SKM-1 treated with dmso at 0.1 percent for 144 hours (cell line): Measurements from ENCODE around the gene MACF1.

Experiments
- DNase-seq: peaks from one replicate; lab custom pipeline; 2025; ENCODE audit not compliant: unreplicated experiment; lab: John Stamatoyannopoulos, UW

MACF1 gene

DNA sequence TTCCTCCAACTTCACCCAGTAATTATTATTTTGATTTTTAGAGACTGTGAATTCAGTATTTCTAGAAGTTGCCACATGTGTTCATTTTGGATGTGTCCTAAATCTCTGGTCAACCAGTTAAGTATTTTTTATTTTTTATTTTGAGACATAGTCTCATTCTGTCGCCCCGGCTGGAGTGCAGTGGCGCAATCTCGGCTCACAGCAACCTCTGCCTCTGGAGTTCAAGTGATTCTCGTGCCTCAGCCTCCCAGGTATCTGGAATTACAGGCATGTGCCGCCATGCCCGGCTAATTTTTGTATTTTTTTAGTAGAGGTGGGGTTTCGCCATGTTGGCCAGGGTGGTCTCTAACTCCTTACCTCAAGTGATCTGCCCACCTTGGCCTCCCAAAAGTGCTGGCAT is 8.0 kb downstream of the MACF1 start:
- no peak for DNase-seq

DNA sequence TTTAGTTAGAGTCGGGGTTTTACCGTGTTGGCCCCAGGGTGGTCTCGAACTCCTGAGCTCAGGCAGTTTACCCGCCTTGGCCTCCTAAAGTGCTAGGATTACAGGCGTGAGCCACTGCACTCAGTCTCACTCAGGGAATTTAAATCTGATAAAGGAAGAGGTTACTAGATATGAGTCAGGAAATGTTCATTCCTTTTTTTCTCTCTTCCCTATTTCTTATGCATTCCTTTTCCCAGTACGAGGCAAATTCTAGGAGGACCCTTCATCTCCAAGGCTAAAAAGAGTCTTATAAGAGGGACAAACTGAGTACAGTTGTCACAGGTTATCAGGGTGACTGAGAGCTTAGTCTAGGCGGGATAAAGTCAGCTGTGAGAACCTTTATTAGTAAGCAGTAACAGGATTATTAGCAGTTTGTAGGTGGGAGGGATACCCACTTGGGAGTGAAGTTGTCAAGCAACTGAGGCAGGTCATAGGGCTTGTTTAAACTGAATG is 9.1 kb downstream of the MACF1 start:
- DNase-seq: no peak

DNA sequence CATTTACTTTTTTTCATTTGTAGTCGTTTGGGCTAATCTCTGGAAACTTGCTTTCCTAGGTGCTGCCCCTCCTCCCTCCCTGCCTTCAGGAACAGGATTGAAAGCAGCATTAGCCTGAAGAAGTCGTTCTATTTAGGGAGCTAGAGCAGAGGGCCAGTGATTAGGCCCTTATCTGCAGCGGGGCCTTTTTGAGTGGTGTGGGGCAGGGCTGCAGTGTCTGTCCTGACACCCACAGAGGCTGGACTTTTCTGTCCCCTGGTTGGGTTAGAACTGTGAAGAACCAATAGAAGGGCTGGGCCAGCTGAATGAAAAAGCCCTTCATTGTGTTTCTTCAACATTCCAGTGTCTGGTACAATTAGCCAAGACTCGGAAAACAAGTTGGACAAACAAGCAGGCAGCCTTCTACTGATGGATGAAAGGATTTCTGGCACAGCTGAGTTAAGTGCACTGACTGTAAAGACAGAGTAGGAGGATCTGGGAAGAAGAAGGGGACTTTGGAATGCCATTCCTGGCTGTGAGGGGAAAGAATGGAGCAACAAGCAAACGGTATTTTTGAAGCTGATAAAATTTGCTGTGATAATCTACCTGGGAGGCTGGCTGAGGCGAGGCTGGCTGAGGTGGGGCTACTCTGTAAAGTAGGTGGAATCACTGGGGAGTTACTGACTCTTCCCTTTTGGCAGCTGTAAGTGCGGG is 9.7 kb downstream of the MACF1 start:
- no peak for DNase-seq

DNA sequence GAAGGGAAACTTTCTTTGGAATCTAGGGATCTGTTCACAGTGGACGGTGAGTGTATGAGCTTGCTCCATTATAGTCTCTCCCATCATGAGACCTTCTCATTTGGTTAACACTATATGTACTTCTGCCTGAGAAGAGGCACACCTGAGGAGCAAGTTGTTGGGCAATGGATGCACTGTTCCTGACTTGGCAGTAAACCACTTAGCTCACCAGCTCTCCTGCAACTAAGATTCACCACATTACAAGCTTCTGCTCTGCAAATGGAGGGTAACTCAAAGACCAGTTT is 10.2 kb downstream of the MACF1 start:
- no peak for DNase-seq

DNA sequence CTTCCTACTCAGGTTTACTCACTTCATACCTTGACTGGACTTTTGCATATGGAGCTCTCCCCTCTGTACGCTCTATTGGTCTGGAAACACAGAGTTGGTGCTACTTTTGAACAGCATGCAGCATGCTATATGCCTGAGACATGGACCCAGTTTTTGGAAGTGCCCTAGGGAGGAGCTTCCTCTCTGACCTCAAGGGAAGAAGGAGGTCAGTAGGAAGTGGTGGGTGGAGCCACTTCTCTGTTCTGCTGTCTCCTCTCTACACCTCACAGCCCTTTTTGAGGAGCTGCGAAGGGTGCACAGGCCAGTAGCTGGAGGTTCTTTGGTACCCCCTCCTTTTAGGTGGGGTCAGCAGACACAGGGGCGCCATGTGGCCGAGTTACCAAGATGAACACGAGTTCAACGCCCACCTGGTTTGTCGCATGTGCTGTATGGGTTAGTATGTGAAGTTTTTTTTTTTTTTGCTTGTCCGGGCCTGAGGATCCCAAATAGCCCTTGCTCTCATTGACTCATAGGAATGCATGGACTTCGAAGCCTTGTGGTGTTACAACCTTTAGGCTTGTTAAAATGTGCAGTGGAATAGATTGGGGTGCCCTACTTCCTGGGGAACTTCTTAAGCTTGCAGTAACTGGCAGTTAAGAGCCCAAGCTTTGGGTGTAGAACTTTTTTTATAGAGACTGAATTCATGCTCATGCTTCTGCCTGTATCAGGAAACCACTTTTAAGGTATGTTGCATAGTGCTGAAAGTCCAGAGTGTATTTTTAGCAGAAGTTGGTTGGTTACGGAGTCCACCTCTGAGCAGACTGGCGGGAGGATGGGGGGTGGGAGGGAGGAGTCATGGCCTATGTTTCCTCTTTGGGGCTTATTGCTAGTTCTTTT is 10.7 kb downstream of the MACF1 start:
- peak; percentile 83 for DNase-seq

DNA sequence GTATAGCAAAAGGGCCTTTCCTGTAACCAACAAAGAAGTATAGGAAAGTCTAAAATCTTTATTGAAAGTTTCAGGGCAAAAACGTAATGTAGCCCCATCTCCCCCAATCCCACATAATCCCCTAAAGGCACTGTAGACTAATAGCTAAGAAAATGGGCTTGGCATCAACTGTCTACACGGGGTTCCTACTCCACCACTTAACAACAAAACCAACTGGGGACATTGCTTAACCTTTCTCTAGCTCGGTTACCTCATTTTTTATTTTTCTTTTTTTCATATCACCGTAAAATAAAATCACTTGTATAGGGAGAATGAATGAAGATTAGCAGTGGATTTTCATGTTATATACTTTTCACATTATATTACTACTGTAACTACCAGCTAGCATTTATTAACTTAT is 12.3 kb downstream of the MACF1 start:
- peak; percentile 4 for DNase-seq

DNA sequence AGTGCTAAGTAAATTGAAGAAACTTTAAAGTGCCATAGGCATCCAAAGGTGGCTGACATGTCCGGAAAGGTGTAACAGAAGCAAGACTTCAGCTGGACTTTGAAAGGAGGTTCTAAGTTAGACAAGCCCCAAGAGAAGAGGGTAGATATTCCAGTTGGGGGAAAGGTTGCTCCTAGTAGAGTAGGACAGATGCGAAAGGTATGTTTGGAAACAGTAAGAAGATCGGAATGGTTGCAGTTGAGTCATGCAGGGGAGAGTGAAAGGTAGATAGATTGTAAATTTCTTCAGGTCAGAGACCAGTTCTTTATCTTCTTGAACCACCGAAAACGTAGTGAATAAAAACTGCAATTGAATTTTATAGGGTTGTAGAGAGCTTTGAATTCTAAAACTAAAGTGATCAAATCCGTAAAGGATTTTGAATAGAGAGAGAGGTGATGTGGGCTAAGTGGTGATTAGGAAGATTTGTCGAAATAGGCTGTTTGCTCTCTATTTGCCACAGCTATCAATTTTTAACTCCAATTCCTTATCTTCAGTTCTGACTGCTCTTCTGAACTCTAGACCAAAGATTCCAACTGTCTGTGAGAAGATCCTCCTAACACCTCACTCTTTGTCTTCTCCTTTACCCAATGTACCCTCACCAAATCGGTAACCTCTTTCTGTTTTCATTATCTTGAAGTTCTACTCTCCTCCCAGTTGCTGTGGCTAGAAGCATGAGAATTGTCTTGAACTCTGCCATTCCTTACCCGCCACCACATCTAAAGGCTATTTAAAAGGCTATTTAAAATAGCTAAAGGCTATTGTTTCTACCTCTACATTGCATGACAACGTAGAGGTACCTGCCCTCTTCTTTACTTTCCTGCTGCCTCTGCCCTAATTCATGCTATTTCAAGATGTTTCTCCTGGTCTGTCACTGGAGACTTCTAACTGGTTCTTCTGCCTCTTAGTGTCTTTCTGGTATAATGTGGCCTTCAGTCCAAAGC is 16.7 kb downstream of the MACF1 start:
- DNase-seq: no peak

DNA sequence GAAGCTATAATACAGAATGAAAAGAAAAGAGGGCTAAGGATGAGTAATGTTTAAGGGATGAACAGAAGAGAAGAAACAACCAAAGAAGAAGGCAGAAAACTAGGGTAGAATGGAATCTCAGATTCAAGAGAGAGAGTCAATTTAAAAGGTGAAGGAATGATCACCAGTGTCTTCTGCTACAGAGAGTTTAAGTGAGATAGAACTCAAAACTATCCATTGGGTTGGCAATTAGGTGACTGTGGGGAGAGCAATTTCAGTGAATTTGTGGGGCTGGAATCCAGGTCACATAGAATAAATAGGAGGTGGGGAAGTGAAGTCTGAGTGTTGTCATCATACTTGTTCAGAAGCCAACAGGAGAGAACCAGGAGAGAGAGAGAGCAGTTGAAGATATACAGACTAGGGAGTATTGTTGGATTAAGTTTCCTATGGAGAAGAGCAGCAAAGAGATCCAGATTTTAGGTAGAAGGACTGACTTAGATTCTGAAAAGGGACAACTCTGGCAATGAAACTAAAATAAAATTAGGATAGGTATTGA is 19.9 kb downstream of the MACF1 start:
- DNase-seq: no peak

DNA sequence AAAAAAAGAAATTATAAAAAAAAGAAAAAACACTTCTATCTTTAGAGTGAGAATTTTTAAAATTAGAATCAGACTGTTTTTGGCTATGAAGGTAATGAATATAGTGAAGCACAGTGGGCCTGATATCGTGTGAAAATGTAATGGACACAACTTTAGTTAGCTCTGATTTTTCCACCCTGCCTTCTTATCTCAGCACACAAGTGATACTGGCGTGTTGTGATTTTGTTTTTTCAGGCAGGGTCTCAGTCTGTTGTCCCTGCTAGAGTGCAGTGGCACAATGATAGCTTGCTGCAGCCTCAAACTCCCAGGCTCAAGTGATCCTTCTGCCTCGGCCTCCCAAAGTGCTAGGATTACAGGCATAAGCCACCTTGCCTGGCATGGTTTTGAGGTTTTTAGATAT is 22.3 kb downstream of the MACF1 start:
- no peak for DNase-seq

DNA sequence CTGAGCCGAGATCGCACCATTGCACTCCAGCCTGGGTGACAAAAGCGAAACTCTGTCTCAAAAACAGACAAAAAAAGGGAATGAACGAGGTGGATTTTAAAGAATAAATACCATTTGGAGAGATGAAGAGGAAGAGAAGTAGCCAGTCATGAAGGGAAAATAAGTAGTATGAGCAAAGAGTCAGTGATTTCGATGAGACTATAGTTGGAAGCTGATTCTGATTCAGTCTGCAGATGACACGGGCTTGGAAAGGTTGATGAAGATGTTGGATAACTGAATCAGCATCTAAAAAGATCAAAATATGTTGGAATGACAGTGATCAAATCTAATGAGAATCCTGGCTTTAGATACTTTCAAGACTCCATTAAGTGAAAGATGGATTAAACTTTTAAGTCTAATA is 23.8 kb downstream of the MACF1 start:
- no peak for DNase-seq

DNA sequence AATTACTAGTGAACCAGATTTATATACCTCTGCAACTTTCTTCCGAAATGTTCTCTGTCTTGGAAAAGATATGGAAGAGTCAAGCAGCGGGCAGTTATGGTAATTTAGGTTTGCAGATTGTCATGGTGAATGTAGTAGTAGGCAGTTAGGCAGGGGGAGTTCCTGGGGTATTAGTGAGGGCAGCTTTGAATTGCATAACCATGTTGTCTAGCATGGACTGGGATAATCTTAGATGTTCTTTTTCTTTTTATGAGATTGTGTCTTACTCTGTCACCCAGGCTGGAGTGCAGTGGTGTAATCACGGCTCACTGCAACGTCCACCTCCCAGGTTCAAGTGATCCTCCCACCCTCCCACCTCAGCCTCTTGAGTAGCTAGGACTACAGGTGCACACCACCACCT is 25.0 kb downstream of the MACF1 start:
- no peak for DNase-seq

DNA sequence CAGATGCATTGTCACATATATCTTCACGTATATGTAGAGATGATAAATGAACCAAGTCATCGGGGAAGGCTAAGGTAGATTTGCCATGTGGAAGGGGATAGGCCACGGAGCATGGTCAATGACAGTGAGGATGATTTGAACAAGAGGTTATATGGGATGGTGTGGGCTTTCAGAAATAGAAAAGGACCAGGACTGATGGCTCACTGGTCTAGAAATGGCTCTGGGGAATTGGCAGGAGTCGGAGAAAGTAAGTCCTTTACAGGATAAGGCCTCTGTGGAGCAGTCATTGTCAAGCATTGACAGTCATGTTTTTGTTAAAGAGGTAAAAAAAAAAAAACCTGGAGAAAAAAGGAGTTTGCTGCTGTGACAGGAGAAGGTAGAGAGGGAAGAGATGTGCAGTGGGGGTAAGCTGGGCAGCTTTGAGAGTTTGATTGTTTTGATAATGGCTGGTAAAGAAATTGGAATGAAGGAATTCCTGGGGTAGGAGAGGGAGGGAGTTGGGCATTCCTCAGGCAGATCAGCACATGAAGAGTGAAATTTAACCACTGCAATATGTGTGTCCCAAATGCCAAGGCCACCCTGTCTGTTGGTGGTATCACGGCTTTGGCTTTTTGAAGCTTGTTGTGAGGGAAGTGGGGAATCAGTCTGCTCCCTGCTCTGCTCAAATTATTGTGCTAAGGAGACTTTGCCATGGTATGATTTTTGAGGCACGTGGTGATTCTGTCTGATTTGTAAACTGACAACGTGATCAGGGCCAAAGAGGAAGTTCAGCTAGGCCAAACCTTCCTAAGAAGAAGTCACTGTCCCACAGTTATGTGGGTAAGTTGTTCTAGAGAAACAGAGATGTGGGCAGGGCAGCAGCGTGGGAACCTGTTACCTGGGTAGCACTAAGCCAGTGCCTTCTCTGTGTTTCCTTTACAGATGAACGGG is 26.0 kb downstream of the MACF1 start:
- DNase-seq: peak; percentile 44

DNA sequence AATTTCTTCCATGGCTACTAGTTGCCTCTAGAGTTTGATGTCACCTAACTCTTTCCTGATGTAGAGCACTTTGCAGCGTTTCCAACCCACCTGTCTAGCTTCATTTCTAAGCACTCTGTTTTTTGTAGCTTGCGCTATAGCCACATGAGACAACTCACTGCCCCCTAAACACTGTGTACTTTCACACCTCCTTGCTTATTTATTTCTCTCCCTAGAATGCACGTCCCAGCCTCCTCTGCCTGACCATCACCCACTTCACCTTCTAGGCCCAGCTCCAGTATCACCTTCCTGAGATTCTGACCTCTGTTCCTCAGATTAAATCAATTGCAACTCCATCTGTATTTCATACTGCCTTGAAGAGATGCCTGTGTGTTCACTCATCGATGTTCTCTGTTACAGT is 32.5 kb downstream of the MACF1 start:
- no peak for DNase-seq

DNA sequence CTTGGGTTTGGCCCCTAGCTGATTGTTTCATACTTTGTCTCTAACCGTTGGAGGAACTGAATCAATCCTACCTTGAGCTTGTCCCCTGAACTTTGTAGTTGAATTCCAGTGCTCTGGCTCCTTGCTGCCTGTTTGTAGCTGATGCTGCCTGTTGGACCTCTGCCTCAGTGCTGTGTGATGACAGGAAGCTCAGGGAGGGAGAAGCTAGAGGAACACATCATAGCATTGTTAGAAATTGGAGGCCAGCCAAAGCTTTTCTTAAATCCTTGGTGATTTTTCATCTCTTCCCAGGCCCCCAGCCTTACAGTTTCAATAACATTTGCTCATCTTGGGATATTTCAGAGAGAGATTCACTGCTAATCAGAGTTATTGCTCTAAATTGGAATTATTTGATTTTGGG is 34.0 kb downstream of the MACF1 start:
- DNase-seq: no peak

DNA sequence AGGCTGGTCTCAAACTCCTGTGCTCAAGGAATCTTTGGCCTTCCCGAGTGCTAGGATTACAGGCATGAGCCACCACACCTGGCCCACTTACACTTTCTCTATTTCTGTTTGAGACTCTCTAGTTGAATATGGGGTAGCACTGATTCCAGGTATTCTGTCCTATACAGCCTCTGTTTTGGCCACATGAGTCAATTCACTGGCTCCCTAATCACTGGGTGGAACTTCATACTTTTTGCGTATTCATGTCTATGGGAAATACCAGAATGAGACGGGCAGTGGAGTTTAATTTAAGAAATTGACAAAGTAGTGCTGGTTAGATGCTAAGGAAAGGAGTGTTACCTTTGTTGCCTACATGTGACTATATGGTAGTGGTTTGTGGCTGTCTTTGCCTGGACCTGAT is 35.5 kb downstream of the MACF1 start:
- DNase-seq: no peak

DNA sequence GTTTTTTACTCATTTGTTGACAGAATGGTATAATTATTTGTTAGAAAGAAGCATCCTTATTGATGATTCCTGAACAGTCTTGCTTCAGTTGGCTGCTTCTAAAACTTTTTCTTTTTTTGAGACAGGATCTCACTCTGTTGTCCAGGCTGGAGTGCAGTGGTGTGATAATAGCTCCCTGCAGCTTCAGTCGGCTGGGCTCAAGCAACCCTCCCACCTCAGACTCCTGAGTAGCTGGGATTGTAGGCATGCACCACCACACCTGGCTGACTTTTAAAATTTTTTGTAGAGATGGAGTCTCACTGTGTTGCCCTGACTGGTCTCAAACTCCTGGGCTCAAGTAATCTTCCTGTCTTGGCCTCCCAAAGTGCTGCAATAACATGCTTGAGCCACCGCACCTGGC is 38.8 kb downstream of the MACF1 start:
- DNase-seq: no peak

DNA sequence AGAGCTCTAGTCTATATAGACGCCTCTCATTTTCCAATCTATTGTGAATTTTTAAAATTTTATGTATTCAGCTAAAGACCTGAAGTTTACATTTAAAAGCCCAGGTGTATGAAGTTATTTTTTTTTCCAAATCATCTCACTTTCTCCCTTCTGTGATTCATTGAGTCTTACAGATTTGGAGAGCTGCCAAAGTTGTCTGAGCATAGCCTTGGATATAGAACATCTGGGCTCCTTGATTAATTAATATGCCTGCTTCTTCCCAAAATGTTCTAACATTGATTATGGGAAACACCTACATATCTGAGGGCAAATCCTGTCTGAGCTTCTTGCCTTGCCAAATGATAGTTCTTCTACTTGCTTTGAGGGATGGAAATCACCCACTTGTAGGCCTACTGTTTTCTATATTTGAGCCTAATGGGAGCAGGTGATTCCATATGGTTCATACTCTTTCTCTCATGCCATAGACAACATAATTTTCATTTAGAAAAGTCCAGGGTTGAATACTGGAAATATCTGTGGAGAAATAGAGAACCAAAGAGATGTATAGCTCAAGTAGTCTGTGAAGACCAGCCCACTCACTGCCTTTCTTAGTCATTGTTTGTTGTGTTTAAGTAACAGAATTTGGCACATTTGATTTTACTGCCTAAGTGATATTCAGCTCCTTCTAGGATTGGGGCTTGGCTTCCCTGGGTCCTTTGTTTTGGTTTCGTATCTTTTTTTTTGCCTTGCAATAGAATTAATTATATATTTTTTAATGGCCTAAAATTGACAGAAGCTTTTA is 46.2 kb downstream of the MACF1 start:
- no peak for DNase-seq

DNA sequence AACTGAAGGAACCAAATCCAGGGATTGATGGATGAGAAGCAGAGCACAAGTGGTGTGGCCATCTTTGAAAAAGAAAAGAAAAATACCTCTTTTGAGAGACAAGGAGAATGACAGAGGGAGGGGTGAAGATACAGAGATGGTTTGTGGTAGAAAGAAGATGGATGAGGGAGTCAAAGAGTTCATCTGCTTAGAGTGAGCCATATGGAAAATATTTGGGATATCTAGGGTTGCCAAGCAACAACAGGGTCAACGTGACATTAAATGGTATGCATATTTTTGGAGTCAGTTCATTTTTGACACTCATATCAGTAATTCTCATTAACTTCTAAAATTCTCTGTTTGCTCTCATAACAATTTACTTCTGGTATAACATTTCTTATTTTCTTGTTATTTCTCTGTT is 50.7 kb downstream of the MACF1 start:
- no peak for DNase-seq

DNA sequence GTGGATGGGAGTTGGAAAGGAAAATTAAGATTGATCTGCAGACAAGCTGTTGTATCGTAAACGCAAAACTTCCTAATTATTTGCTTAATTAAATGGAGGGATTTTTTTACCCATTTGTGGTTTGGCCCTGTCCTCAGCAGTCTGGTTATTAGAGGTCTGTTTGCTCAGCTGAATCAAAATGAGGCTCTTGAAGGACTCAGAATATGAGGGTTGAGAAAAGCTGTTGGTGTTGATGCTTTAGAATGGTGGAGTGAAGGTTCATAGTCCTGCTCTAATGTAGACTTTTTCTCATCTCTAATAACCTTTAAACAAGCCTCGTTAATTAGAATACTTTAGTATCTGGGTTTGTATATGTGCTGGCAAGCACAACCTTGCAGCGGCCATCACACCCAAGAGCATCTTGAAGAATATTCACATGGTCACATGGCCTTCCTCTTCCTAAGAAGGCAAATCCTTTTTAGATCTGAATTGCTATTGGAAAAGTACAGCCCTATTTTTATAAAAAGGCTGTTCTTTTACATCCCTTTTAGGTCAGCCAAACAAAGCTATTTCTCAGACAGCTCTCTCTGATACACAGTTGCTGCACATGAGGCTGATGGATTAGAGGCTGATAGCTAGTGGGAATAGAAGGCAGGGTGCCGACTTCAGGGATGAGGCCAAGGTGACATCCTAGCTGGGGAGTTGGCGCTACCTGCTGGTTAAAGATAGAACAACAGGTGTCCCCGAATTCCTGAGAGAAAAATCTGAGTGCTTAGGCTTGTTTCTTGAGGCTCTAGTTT is 53.8 kb downstream of the MACF1 start:
- peak; percentile 39 for DNase-seq
